ENCODE measurements around the gene S100B. TPM values are rescaled to one million over a fixed set of nuclear protein-coding genes. Genes with fewer than 3 reads are reported as not detected.

S100B gene
- total and polyA plus RNA-seq, 2 of the 13 experiments (the other 11 are each of a cell fraction or from before 2014, with no cell fraction given): not detected

DNA sequence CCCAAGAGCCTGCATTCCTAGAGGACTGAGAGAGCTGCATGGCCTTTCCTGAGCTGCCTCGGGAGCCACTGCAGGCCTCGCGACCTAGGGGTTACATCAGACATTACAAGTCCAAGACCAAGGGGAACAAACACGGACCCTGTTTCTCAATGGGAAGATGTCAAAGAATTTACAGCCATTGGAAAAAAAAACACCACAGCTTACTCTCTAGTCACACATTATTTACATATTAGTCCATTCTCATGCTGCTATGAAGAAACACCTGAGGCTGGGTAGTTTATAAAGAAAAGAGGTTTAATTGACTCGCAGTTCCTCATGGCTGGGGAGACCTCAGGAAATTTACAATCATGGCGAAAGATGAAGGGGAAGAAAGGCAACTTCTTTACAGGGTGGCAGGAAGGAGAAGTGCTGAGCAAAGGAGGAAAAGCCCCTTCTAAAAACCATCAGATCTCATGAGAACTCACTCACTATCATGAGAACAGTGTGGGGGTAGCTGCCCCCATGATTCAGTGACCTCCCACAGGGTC lies 22.2 kb upstream of the S100B start:
- WGBS (ENCODE audit: low lambda C conversion rate): 25% methylated on average over 6 of the region's 6 CpGs
- no peaks in the 10 kb centered on the region for H3K9me3 ChIP-seq (ENCODE audit: low read length)
- intact Hi-C loops (cut with micrococcal nuclease; ENCODE audit: unreplicated experiment): no loop called here
- TF ChIP-seq JDP2 (CRISPR knock-in tag; IDR thresholded peaks at IDR 0.05; ENCODE audit: borderline replicate concordance) (no peak), ZNF460 (CRISPR knock-in tag; IDR thresholded peaks at IDR 0.05; ENCODE audit: borderline replicate concordance) (no peak), SPEN (CRISPR knock-in tag; IDR thresholded peaks at IDR 0.05; ENCODE audit: low read depth) (no peak), ERF (CRISPR knock-in tag; IDR thresholded peaks at IDR 0.05) (0 out of 2 replicates have a peak, but pooled peaks have one; percentile 22), MAFK (conservative IDR thresholded peaks at IDR 0.05 in 1 of 2, IDR thresholded peaks at IDR 0.05 in 1 of 2; ENCODE audit: low read length in 2 of 2) (no peak), TBL1XR1 (IDR thresholded peaks at IDR 0.05; ENCODE audit: borderline replicate concordance, low read length, partially characterized antibody) (peak; percentile 90), HNF4G (IDR thresholded peaks at IDR 0.05; ENCODE audit: borderline replicate concordance, low read depth, low read length) (no peak), HNF4G (CRISPR knock-in tag; IDR thresholded peaks at IDR 0.05; ENCODE audit: borderline replicate concordance, low read depth) (no peak), TARDBP (CRISPR knock-in tag; IDR thresholded peaks at IDR 0.05) (no peak), ZNF784 (CRISPR knock-in tag; IDR thresholded peaks at IDR 0.05; ENCODE audit: borderline replicate concordance) (no peak), GZF1 (CRISPR knock-in tag; IDR thresholded peaks at IDR 0.05) (no peak), SIX4 (CRISPR knock-in tag; IDR thresholded peaks at IDR 0.05) (no peak), ZNF746 (CRISPR knock-in tag; IDR thresholded peaks at IDR 0.05) (no peak), ZNF350 (CRISPR knock-in tag; IDR thresholded peaks at IDR 0.05; ENCODE audit: borderline replicate concordance, low read depth) (no peak), ZNF609 (CRISPR knock-in tag; IDR thresholded peaks at IDR 0.05; ENCODE audit: borderline replicate concordance) (no peak), SRSF1 (optimal IDR thresholded peaks at IDR 0.05; ENCODE audit: low read depth, low read length) (no peak), ZNF768 (CRISPR knock-in tag; IDR thresholded peaks at IDR 0.05) (no peak), LBX2 (CRISPR knock-in tag; IDR thresholded peaks at IDR 0.05; ENCODE audit: borderline replicate concordance) (no peak), ARNTL (CRISPR knock-in tag; IDR thresholded peaks at IDR 0.05) (no peak), ZNF136 (CRISPR knock-in tag; IDR thresholded peaks at IDR 0.05; ENCODE audit: low read depth) (no peak)

More for the DNA sequence above, 22.2 kb upstream of the S100B start:
- H3K79me2 ChIP-seq (ENCODE audit: insufficient read depth, low read length): no peaks in the 10 kb centered on the region
- FAIRE-seq: peak; percentile 52
- BruUV-seq (replicated peaks): no TSS peak
- no peak overlapping the region for H3K27ac ChIP-seq (ENCODE audit: extremely low read length, insufficient read depth, low read length)
- CTCF ChIA-PET (ENCODE audit: low intra/inter-chr PET ratio, low total read pairs): no interaction called here
- POLR2A ChIA-PET: interaction anchor here (2.2 kb wide), 1 partner anchor 8 kb away, joined by 29 read pairs; the partner anchor contains the start of gene PRMT2
- peak overlapping the region; percentile 21 for H3K4me2 ChIP-seq (ENCODE audit: low read depth, low read length)
- H3K4me1 ChIP-seq (ENCODE audit: insufficient read depth, low read length): peaks cover 29% of the 10 kb centered on the region
- peak; percentile 60 for DNase-seq (ENCODE audit: low spot score)
- no peaks in the 10 kb centered on the region for H3K36me3 ChIP-seq (replicated peaks in 1 of 2; ENCODE audit: control insufficient read depth in 1 of 2, insufficient read depth in 2 of 2, low read length in 2 of 2)
- peak; percentile 64 for ATAC-seq
- H3K9ac ChIP-seq (ENCODE audit: insufficient read depth, low read depth, low read length): no peak overlapping the region
- H3K27me3 ChIP-seq (ENCODE audit: control insufficient read depth in 1 of 2, insufficient read depth in 2 of 2, low read length in 2 of 2): no peaks in the 10 kb centered on the region
- H2AFZ ChIP-seq (ENCODE audit: low read length): no peak overlapping the region
- in situ Hi-C loops (cut with HindIII; ENCODE audit: extremely low pct_ligation_motif_present, low pct_unique_long_range_greater_than_20kb): no loop called here
- no peak overlapping the region for H3K4me3 ChIP-seq (replicated peaks in 1 of 3; ENCODE audit: insufficient read depth in 1 of 3, low read depth in 2 of 3, low read length in 3 of 3)
- no peaks in the 10 kb centered on the region for H4K20me1 ChIP-seq (ENCODE audit: insufficient read depth, low read length)

All from HepG2 (cell line).